Heart left ventricle (tissue), 16 donors: ENCODE results near the gene ROCK2. TPM values are rescaled to one million over a fixed set of nuclear protein-coding genes. Genes with fewer than 3 reads are reported as not detected.

Source experiments
- ATAC-seq, 4 donors: fragments of 200-7000 bp; cut with Tn5 transposase; one replicate each; pipeline ENCODE4 v1.9.1; 2020 to 2022; ENCODE audit warnings: moderate library complexity in 4 of 4, mild to moderate bottlenecking in 3 of 4, moderate number of reproducible peaks in 1 of 4
- DNase-seq, 5 donors: peaks; one replicate each; pipeline ENCODE4 v3.0.0-alpha.2; 2020
- H3K27ac ChIP-seq, 12 donors: fragments of 200-600 bp; sonication (generic) in 4 of 12; one replicate each; pipeline versions ENCODE4 v1.5.0 to v1.8.0; 2016 to 2022; ENCODE audit warnings: mild to moderate bottlenecking in 2 of 12
- H3K27me3 ChIP-seq, 9 donors: fragments of 200-600 bp; sonication (generic) in 2 of 9; one replicate each; pipeline versions ENCODE4 v1.5.1 to v1.8.0; 2016 to 2022; ENCODE audit warnings: mild to moderate bottlenecking in 3 of 9
- H3K36me3 ChIP-seq, 9 donors: fragments of 200-600 bp; sonication (generic) in 2 of 9; one replicate each; pipeline versions ENCODE4 v1.5.0 to v1.8.0; 2018 to 2022; ENCODE audit warnings: mild to moderate bottlenecking in 2 of 9
- H3K4me1 ChIP-seq, 12 donors: fragments of 200-600 bp; sonication (generic) in 4 of 12; one replicate each; pipeline versions ENCODE4 v1.5.0 to v1.8.0; 2016 to 2022; ENCODE audit warnings: mild to moderate bottlenecking in 3 of 12
- H3K4me3 ChIP-seq, 12 donors: fragments of 200-600 bp; sonication (generic) in 4 of 12; one replicate each; pipeline versions ENCODE4 v1.5.0 to v1.8.0; 2017 to 2022; ENCODE audit warnings: mild to moderate bottlenecking in 9 of 12, moderate library complexity in 4 of 12
- H3K9me3 ChIP-seq, 12 donors: fragments of 200-600 bp; sonication (generic) in 4 of 12; one replicate each; pipeline versions ENCODE4 v1.5.0 to v1.8.0; 2016 to 2022; ENCODE audit warnings: mild to moderate bottlenecking in 1 of 12
- CTCF ChIP-seq, 12 donors: fragments of 200-600 bp; sonication (generic) in 4 of 12; IDR thresholded peaks; one replicate each; pipeline versions ENCODE4 v1.5.0 to v1.8.0; 2018 to 2022; ENCODE audit warnings: antibody characterized with exemption in 12 of 12, mild to moderate bottlenecking in 5 of 12
- POLR2A ChIP-seq, 2 donors: fragments of 450-650 bp; IDR thresholded peaks; one replicate each; pipeline ENCODE4 v1.6.1; 2017; ENCODE audit warnings: antibody characterized with exemption in 2 of 2, mild to moderate bottlenecking in 2 of 2, moderate library complexity in 2 of 2
- WGBS, 4 donors: extraction: QIAGEN DNeasy Blood & Tissue Kit in 2 of 4; methylation state at CpG; one replicate each; pipeline versions ENCODE4 v1.1.5 to v1.1.7; 2013 to 2018; 5-methylcytosine and 5-hydroxymethylcytosine counted together
- intact Hi-C, 10 donors: fragments of 100-400 bp; cut with DNase I; formaldehyde crosslinking; loops; one replicate each; pipeline versions ENCODE4 v1.11.1 to v1.14.2; 2022
- polyA plus RNA-seq, 2 donors: library from polyadenylated mRNA; stranded (reverse); fragments of 200-250 nt; gene quantifications; one replicate each; pipeline ENCODE4 v1.2.3, GENCODE V29; 2013
- total RNA-seq, 9 donors: library from RNA; depleted of rRNA in 2 of 9; stranded (reverse); fragments of >200 nt in 2 of 9; fragmentation: NEBNext Ultra II Directional in 3 of 9; extraction: Animal tissue kit (Norgen Biotek cat#: 25700) in 3 of 9; gene quantifications; one replicate each; pipeline versions ENCODE4 v1.1.0 to v1.2.4, GENCODE V29; 2016 to 2023
- donor health status: ischemic (EF 13 %, LVEDD 7.1; RV severe dilation, severe dysfunction).
- donor health status: healthy with polysubstance abuse.
- donor health status: DM: no; HTN: yes; CAD: no.
- donor health status: DM: no; HTN: no; CAD: no.
- donor health status: ischemic (EF 25% LVEDD 6.9; RV normal size, moderate dysfunction).
- donor health status: ischemic (EF 25% LVEDD 5.7; RV mildly dilated, moderate dysfunction).
- donor health status: healthy.
- donor health status: DM: yes; HTN: yes; CAD: no.
- donor health status: ischemic (EF 35%, LVEDD 5.7; RV mildly dilated, moderate dysfunction).
- donor health status: nonischemic (EF 11% LVEDD 7.7; RV severe dilation, severe dysfunction).
- donor health status: DM: yes; HTN: yes; CAD: no.
- donor health status: PGD.
- donor health status: ischemic (EF 29% LVEDD 5.4; RV normal size, mild dysfunction).
- donor health status: nonischemic (EF 23%, LVEDD 6.1; RV moderate dilation, normal function).

The ROCK2 gene
- total and polyA plus RNA-seq, 11 donors = 6.1 to 44.3 (median 38.0) TPM

- Histone ChIP-seq H3K27ac (no peak overlapping the region), H3K9me3 (peaks cover 0 to 10% (median 0%) of the 10 kb centered on the region in 12 donors), H3K36me3 (no peaks in the 10 kb centered on the region), H3K4me3 (no peak overlapping the region), H3K4me1 (no peaks in the 10 kb centered on the region), H3K27me3 (no peaks in the 10 kb centered on the region)
- DNase-seq (no peak), ATAC-seq (no peak)
- TF ChIP-seq CTCF (IDR thresholded peaks at IDR 0.05) (no peak), POLR2A (IDR thresholded peaks at IDR 0.05) (no peak)
- intact Hi-C loops = no loop called here
- WGBS, 4 donors = 58 to 77% (median 76%) methylated on average over 3 of the region's 3 CpGs
Observed at GRCh38 chr2:11142330-11142729, 202.1 kb downstream of the ROCK2 start.

- DNase-seq = no peak
- TF ChIP-seq POLR2A (IDR thresholded peaks at IDR 0.05) (no peak), CTCF (IDR thresholded peaks at IDR 0.05) (no peak)
- peak in 1 of 4 donors; percentile 29 for ATAC-seq
- no peak overlapping the region for H3K27ac ChIP-seq
- H3K27me3 ChIP-seq = no peaks in the 10 kb centered on the region
- no peaks in the 10 kb centered on the region for H3K36me3 ChIP-seq
- intact Hi-C loops = no loop called here
- H3K9me3 ChIP-seq = peaks cover 0 to 10% (median 0%) of the 10 kb centered on the region in 12 donors
- no peak overlapping the region for H3K4me3 ChIP-seq
- no peaks in the 10 kb centered on the region for H3K4me1 ChIP-seq
- 75 to 87% (median 80%) methylated on average over 4 of the region's 4 CpGs for WGBS, 4 donors
Observed at GRCh38 chr2:11141319-11141718, 203.1 kb downstream of the ROCK2 start.

GRCh38 chr2:11140492-11140891 is 203.9 kb downstream of the ROCK2 start:
- Histone ChIP-seq H3K4me1 (no peaks in the 10 kb centered on the region), H3K36me3 (no peaks in the 10 kb centered on the region), H3K27ac (no peak overlapping the region), H3K9me3 (peaks cover 0 to 3% (median 0%) of the 10 kb centered on the region in 12 donors), H3K27me3 (no peaks in the 10 kb centered on the region), H3K4me3 (no peak overlapping the region)
- DNase-seq = no peak
- TF ChIP-seq POLR2A (IDR thresholded peaks at IDR 0.05) = no peak
- TF ChIP-seq CTCF (IDR thresholded peaks at IDR 0.05) = no peak
- ATAC-seq = no peak
- intact Hi-C loops = no loop called here
- 80 to 90% (median 84%) methylated on average over 4 of the region's 4 CpGs for WGBS, 4 donors

GRCh38 chr2:11134349-11134748 is 210.1 kb downstream of the ROCK2 start:
- intact Hi-C loops = loop anchor here in 9 of 10 donors (5.0 to 10.0 kb wide), 8 partner anchors 90 to 453 kb away; no protein-coding TSS in a partner anchor
- WGBS, 4 donors = 89 to 95% (median 91%) methylated on average over 5 of the region's 5 CpGs
- Histone ChIP-seq H3K27me3 (no peaks in the 10 kb centered on the region), H3K36me3 (no peaks in the 10 kb centered on the region), H3K4me3 (no peak overlapping the region), H3K27ac (no peak overlapping the region), H3K9me3 (no peaks in the 10 kb centered on the region), H3K4me1 (peaks cover 0 to 29% (median 20%) of the 10 kb centered on the region in 12 donors)
- DNase-seq = no peak
- no peak for ATAC-seq
- TF ChIP-seq POLR2A (IDR thresholded peaks at IDR 0.05) = no peak
- TF ChIP-seq CTCF (IDR thresholded peaks at IDR 0.05) = no peak
